ENCODE data around the gene CASZ1. TPM values are rescaled to one million over a fixed set of nuclear protein-coding genes. Genes with fewer than 3 reads are reported as not detected.

The CASZ1 gene
- total RNA-seq, 1 donor from 2014 or later, result 50.3 TPM

DNA sequence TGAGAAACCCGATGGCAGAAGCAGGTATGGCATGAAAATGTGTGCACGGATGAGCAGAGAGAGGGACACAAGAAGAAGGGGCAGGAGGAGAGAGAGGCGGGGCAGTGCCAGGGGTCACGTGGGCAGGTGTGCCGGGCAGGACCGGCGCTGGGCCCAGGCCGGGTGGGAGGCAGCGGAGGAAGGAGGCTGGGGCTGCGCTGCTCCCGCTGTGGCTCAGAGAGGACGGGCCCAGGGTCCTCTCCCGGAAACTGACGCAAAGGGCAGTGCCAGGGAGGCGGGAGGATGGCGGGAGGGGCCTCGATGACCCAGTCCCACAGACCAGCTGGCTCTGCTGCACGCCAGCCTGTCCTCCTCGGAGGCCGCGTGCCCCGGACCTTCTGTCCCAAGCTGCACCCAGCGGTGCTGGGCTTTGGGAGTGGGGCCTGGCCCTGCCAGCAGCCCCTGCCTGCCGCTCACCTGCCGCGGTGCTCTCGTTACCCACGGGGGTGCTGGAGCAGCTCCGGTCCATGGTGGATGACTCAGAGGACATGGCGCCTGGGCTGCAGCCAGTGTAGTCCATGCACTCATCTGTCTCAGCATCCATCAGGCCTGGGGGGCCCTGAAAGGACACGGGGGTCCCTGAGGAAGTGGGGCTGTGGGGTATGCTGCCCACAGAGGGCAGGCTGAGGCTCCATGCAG, 153.9 kb downstream of the CASZ1 start:
- DNase-seq, result no peak
- intact Hi-C loops (cut with DNase I), result no loop called here
- no peak for ATAC-seq (ENCODE audit: poor library complexity)

GRCh38 chr1:10641976-10642375, 154.5 kb downstream of the CASZ1 start:
- ATAC-seq (ENCODE audit: poor library complexity), result no peak
- intact Hi-C loops (cut with DNase I), result no loop called here
- no peak for DNase-seq

DNA sequence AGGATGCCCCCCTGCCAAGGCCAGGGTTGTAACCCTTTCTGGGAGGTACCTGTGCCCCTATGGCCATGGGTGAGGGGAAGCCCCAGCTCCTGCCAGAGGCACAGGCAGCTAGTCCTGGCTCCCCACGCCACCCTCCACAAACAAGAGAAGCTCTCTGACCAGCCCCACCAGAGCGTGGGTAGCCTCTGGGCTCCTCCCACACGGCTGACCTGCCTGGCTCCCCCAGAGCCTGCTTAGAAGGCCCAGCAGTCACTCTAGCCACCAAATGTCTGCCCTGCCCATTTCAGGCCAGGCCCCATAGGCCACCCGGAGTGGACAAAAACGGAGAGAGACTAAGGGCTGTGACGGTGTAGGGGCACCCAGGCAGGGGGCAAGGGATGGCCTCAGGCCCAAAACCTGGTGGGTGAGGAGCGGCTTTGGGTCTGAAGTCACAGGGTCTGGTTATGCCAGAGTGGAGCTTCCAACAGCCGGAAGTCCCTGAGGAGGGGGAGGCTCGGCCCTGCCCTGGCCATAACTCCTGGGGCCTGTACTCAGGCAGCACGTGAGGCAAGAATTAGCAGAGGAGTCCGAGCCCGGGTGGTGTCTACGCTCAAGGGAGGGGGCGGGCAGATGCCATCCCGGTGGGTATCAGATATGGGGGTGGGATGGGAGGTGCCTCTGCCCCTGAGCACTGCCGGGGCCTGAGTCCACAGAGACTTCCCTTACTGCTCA, 155.4 kb downstream of the CASZ1 start:
- peak; percentile 4 for ATAC-seq (ENCODE audit: poor library complexity)
- intact Hi-C loops (cut with DNase I), result no loop called here
- no peak for DNase-seq

DNA sequence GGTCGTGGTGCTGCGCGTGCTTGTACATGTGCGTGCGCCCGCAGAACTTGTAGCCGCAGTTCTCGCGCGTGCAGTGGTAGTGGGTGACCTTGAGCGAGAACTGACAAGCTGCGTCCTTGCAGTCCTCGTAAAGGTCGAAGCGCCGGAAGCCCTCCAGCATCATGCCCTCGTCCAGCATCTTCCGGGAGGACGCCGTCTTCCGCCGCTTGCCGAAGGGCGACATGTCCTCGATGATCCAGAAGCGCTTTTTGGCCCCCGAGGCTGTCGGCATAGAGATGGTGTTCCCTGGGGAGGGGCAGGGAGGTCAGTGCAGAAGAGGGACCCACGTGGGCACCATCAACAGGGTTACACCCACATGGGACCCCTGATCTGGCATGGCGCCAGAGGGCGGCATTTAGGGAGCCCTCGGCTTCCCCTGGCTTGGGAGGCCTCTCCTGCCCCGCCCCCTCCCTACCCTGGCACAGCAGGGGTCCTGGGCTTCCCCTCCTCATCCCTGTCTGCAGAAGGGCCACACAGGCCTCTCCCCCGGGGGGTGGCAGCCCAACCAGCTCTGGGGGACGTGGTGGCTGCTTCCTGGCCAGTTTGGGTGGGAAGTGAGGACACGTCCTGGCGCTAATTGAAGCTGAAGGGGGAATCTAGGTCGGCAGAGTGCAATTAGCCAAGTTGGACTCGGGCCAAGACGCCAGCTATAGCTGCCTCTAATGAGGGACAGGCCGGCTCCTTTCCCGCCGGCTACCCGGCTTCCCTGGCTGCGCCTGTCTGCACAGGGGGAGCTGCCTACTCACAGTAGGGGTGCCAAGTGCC, 156.5 kb downstream of the CASZ1 start:
- DNase-seq (peak; percentile 74), ATAC-seq (ENCODE audit: poor library complexity) (peak; percentile 71)
- intact Hi-C loops (cut with DNase I), result no loop called here

GRCh38 chr1:10639011-10639774, 157.3 kb downstream of the CASZ1 start:
- no peak for DNase-seq
- ATAC-seq (ENCODE audit: poor library complexity), result no peak
- intact Hi-C loops (cut with DNase I), result no loop called here

DNA sequence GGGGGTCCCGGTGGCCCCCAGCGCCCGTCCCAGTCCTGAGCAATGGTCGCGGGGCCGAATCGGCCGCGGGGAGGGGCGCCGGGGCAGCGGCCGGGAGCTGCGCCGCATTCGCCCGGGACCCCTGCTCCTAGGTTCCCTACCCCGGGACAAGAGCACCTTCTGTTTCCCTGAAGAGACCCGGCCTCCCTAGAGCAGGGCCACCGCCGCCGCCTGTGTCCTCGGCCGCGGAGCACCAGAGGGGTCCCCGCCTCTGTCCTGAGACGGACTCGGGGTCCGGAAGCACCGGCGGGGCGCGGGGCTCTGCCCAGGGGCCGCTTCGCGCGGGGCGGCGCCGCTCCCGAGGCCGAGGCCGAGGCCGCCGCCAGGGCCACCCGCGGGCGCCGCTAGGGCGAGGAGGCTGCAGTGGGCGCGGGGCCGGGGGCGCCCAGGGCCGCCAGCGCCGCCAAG, 157.9 kb downstream of the CASZ1 start:
- ATAC-seq (ENCODE audit: poor library complexity), result no peak
- DNase-seq, result no peak
- intact Hi-C loops (cut with DNase I), result no loop called here

GRCh38 chr1:10637834-10638558, 158.4 kb downstream of the CASZ1 start:
- intact Hi-C loops (cut with DNase I), result no loop called here

GRCh38 chr1:10637400-10637799, 159.0 kb downstream of the CASZ1 start:
- intact Hi-C loops (cut with DNase I), result no loop called here
- DNase-seq (no peak), ATAC-seq (ENCODE audit: poor library complexity) (no peak)

More at GRCh38 chr1:10637834-10638558, 158.4 kb downstream of the CASZ1 start:
- no peak for ATAC-seq (ENCODE audit: poor library complexity)
- no peak for DNase-seq

DNA sequence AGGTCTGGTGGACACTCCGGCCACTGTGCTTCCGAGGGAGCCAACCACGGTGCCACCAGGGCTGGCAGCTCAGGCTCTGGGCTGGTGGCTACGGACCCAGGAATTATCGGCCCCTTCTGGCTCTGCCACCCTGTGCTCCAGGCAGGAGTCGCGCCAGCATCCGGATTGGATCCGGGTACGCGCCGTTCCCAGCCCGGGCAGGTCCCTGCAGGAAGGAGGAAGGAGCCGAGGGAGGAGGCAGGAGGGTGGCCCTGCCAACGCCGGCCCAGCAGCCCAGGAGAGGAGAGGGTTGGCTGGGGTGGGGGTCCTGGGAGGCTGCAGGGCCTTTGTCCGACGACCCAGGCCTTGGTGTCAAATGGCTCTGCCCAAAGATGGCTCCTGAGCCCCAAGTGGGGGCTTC, 160.5 kb downstream of the CASZ1 start:
- intact Hi-C loops (cut with DNase I), result no loop called here
- DNase-seq, result no peak
- no peak for ATAC-seq (ENCODE audit: poor library complexity)

DNA sequence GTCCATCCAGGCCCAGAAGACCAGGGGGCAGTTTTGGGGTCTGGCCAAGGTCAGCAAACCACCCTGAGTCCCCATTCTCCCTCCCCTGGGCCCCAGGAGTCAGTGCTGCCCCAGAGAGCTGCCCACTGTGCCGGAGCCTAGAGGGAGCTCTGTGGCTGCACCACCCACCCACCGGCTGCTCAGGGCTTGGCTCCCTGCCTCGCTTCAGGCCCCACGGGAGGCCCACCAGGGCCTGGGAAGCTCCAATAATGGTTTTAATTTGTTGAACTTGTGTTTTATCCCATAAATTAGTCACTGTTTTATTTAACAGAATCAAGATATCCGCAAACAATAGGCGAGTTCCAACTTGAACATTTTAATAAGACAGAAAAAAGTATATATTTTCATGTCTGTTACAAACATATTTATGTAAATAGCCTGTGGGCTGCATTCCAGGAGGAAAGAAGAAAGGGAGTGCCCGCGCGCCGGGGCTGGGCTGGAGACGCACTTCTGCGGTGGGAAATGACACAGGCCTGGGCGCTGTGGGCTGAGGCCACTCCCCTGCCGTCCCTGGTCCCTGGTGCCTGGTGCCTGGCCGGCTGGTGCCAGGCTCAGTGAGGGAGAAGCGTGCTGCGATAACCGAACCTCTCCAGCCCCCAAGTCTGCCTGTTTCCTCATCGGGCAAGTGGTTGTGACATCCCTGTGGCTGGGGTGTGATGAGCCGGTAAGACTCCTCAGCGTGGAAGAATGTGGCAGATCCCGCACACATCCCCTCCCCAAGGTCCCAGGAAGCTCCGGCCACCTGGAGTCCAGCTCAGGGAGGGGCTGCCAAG, 161.2 kb downstream of the CASZ1 start:
- intact Hi-C loops (cut with DNase I), result no loop called here
- peak; percentile 35 for ATAC-seq (ENCODE audit: poor library complexity)
- no peak for DNase-seq

DNA sequence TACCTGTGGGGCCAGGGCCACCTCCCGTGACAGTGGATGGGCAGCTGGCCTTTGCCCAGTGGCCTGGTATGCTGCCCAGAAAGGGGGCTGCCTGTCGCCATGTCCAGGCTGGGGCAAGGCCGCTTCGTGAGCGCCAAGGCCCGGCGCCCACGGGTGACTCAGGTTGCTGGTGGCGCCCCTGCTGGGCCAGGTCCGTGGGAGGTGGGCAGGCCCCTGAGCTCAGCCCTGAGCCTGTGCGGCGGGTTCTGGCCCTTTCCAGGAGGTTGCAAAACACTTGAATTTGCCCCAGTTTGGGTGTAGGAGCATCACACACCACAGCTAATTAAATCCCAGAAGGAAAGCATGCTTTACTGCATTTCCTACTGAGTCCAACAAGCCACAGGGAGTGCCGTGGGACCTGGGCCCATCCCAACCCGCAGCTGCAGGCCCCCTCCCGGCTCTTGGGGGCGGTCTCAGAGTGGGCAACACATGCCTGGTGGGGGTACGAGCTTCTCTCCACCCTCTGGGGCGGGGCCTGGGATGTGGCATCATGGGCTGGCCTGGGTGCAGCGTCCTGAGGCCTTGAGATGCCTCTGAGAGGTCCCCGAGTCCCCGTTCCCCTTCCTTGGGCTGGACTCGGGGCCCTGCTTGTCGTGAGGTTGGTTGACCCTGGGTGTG, 161.9 kb downstream of the CASZ1 start:
- intact Hi-C loops (cut with DNase I), result no loop called here
- DNase-seq (no peak), ATAC-seq (ENCODE audit: poor library complexity) (no peak)

- intact Hi-C loops (cut with DNase I), result no loop called here
- DNase-seq (no peak), ATAC-seq (ENCODE audit: poor library complexity) (no peak)
Observed at GRCh38 chr1:10634075-10634427, 162.4 kb downstream of the CASZ1 start.

- ATAC-seq (ENCODE audit: poor library complexity), result no peak
- intact Hi-C loops (cut with DNase I), result no loop called here
- peak; percentile 32 for DNase-seq
Observed at GRCh38 chr1:10633416-10633815, 163.0 kb downstream of the CASZ1 start.

DNA sequence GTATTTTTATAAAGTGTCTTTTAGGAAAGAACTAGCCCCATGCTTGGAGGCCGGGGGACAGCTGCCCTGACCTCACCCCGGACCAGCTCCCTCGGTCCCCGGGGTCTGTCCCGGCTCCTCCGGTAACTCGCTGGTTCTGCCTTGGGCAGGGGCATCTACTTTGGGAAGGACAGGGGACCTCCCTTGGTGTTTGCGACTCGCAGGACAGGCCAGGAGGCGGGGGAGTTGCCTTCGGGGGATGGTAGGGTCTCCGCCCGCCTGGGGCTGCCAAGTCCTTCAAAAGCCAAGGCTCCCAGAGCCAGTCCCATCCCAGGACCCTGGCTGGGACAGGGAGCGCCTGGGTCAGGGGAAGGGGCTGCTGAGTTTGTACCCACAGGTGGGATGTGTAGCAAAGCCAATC, 163.8 kb downstream of the CASZ1 start:
- DNase-seq, result peak; percentile 14
- intact Hi-C loops (cut with DNase I), result no loop called here
- ATAC-seq (ENCODE audit: poor library complexity), result no peak

- peak; percentile 21 for DNase-seq
- intact Hi-C loops (cut with DNase I), result no loop called here
- no peak for ATAC-seq (ENCODE audit: poor library complexity)
Observed at GRCh38 chr1:10631811-10632593, 164.4 kb downstream of the CASZ1 start.

DNA sequence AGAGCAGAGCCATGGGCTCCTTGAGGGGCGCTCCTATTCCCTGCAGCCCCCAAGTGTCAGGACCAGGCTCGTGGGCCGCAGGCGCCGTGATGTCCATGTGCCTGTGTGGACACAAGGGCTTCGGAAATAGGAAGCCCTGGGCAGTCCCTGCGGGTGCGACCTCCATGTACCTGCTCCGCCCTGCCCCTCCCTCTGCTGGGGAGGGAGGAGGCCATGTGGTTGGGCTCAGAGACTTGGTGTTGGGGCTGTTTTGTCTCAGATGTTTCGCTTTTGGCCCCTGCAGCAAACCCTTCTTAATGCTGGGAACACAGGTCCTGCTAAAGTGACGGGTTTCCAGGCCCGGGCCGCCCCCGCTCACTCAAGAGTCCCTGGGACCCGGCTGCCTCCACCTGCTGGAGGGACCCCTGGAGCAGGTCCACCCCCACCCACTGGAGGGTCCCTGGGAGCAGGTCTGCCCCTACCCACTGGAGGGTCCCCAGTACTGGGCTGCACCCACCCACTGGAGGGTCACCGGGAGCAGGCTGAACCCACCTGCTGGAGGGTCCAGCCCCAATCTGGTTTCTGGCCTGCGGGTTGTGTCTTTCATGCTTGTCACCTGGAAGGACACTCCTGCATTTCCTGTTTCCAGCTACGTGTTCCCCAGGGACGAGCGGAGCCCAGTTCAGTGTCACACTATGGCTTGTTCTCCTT, 165.2 kb downstream of the CASZ1 start:
- intact Hi-C loops (cut with DNase I), result no loop called here
- peak; percentile 33 for DNase-seq
- ATAC-seq (ENCODE audit: poor library complexity), result no peak

All from Right ventricle myocardium superior (tissue), 1 donor.